ENCODE data around the gene TEX11. TPM values are rescaled to one million over a fixed set of nuclear protein-coding genes. Genes with fewer than 3 reads are reported as not detected.
"Not testable (repeated sequence)": the region's sequence is repeated elsewhere in the genome, so short reads cannot be mapped to it uniquely, and the experiment has no call there.

TEX11 gene
- total RNA-seq, 2 experiments from 2014 or later = not detected

DNA sequence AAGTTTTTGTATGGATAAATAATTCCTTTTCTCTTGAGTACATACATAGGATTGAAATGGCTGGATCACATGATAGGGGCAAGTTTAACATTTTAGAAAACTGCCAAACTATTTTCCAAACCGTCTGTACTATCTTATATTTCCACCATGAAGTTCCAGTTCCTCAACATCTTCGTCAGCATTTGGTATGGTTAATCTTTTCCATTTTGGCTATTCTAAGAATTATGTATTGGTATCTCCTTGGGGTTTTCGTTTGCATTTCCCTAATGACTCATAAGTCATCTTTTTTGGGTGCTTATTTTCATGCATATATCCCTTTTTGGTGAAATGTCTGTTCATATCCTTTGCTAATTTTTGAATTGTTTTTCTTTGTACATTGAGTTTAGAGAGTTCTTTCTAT is 236.2 kb downstream of the TEX11 start:
- no peaks in the 10 kb centered on the region for H3K27me3 Mint-ChIP-seq
- peaks cover 5% of the 10 kb centered on the region for H3K36me3 Mint-ChIP-seq
- no peak for DNase-seq
- peaks cover 16% of the 10 kb centered on the region for H3K4me1 Mint-ChIP-seq
- H3K4me3 Mint-ChIP-seq = no peak overlapping the region
- H3K9me3 Mint-ChIP-seq = peaks cover 9% of the 10 kb centered on the region
- H3K27ac Mint-ChIP-seq = peak overlapping the region; percentile 65

DNA sequence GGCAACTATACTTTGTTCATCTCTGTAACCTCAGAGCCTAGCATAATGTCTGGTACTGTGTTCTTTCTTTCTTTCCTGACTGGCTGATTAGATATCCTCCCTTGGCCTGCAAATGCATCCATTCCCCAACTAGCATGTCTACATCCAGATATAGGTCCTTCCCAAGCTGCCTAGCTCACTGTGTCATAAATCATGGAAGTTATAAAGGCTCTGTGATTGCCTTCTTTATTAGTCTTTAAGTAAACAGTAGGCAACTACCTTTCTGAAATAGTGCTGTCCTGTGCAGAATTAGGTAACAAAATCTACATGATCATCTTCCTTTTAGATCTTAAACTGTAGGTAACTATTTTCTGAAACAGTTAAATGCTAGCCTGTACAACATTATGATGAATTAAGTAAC is 239.4 kb downstream of the TEX11 start:
- peaks cover 9% of the 10 kb centered on the region for H3K4me1 Mint-ChIP-seq
- H3K36me3 Mint-ChIP-seq = peaks cover 3% of the 10 kb centered on the region
- H3K4me3 Mint-ChIP-seq = no peak overlapping the region
- no peak overlapping the region for H3K27ac Mint-ChIP-seq
- no peaks in the 10 kb centered on the region for H3K27me3 Mint-ChIP-seq
- peaks cover 3% of the 10 kb centered on the region for H3K9me3 Mint-ChIP-seq
- no peak for DNase-seq

DNA sequence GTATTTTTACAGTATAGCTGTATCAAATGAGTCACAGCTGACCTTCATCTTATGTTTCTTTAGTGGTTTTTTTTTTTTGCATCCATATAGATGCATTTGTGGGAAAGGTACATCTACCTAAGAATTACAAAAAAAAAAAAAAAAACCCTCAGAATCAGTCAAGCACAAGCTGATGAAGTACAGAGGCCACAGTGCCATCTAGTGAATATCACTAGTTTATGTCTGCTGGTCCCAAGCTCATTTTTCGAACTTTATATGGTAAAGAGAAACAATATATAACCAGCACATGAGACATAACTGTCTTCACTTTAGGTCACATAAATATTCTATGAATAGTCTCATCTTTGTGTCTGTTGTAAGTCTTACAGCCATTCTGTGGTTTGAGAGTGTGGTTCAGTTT is 243.8 kb downstream of the TEX11 start:
- Mint-ChIP-seq H3K4me3 (no peak overlapping the region), H3K27me3 (no peaks in the 10 kb centered on the region), H3K36me3 (no peaks in the 10 kb centered on the region), H3K9me3 (no peaks in the 10 kb centered on the region), H3K27ac (no peak overlapping the region), H3K4me1 (no peaks in the 10 kb centered on the region)
- no peak for DNase-seq

DNA sequence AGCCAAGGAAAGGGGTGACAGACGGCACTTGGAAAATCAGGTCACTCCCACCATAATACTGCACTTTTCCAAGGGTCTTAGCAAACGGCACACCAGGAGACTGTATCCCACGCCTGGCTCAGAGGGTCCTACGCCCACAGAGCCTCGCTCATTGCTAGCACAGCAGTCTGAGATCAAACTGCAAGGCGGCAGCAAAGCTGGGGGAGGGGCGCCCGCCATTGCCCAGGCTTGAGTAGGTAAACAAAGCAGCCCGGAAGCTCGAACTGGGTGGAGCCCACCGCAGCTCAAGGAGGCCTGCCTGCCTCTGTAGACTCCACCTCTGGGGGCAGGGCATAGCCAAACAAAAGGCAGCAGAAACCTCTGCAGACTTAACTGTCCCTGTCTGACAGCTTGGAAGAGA is 247.4 kb downstream of the TEX11 start:
- H3K9me3 Mint-ChIP-seq, H3K27me3 Mint-ChIP-seq, DNase-seq, H3K4me3 Mint-ChIP-seq, H3K4me1 Mint-ChIP-seq, H3K36me3 Mint-ChIP-seq, H3K27ac Mint-ChIP-seq: not testable (repeated sequence)

DNA sequence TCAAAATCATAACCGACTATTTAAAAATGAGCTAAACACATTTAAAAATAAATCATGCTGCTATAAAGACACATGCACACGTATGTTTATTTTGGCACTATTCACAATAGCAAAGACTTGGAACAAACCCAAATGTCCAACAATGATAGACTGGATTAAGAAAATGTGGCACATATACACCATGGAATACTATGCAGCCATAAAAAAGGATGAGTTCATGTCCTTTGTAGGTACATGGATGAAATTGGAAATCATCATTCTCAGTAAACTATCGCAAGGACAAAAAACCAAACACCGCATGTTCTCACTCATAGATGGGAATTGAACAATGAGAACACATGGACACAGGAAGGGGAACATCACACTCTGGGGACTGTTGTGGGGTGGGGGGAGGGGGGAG is 251.0 kb downstream of the TEX11 start:
- H3K4me3 Mint-ChIP-seq, DNase-seq, H3K27me3 Mint-ChIP-seq, H3K4me1 Mint-ChIP-seq, H3K36me3 Mint-ChIP-seq, H3K9me3 Mint-ChIP-seq, H3K27ac Mint-ChIP-seq: not testable (repeated sequence)

DNA sequence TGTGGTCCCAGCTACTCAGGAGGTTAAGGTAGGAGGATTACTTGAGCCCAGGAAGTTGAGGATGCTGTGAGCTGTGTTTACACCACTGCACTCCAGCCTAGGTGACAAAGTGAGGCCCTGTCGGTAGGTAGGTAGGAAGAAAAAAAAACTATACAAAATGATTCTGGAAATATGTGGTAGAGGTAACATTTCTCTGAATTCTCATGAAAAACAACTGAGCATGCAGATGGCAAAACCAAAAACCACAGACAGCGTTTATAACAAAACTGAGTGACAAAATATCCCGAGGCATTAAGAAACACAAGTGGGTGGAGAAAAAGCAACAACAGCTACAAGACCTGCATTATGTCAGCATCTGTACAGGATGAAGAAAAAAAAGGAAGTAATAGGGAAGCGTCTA is 252.2 kb downstream of the TEX11 start:
- Mint-ChIP-seq H3K27me3 (no peaks in the 10 kb centered on the region), H3K9me3 (no peaks in the 10 kb centered on the region), H3K36me3 (no peaks in the 10 kb centered on the region), H3K27ac (peak overlapping the region; percentile 28), H3K4me3 (no peak overlapping the region), H3K4me1 (peaks cover 6% of the 10 kb centered on the region)
- DNase-seq = no peak

DNA sequence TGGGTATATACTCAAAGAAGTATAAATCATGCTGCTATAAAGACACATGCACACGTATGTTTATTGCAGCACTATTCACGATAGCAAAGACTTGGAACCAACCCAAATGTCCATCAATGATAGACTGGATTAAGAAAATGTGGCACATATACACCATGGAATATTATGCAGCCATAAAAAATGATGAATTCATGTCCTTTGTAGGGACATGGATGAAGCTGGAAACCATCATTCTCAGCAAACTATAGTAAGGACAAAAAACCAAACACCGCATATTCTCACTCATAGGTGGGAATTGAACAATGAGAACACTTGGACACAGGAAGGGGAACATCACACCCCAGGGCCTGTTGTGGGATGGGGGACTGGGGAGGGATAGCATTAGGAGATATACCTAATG is 260.6 kb downstream of the TEX11 start:
- not testable (repeated sequence) for H3K27ac Mint-ChIP-seq, DNase-seq, H3K36me3 Mint-ChIP-seq, H3K9me3 Mint-ChIP-seq, H3K4me1 Mint-ChIP-seq, H3K27me3 Mint-ChIP-seq, H3K4me3 Mint-ChIP-seq

DNA sequence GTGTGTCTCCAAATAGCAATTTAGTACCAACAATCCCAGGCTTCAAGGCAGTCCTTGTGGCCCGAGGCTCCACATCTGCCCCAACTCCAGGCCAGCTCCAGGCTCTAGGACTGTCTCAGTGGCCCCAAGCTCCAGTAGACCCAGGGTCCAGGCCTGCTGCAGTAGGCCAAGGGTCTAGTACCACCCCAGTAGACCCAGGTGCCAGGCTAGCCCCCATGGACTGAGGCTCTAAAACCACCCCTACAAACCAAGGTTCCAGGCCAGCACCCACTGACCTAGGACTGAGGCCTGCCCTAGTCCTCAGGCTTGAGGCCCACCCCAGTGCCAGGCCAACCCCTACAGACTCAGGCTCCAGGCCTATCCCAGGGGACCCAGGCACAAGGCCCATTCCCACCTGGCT is 272.3 kb downstream of the TEX11 start:
- H3K9me3 Mint-ChIP-seq = no peaks in the 10 kb centered on the region

DNA sequence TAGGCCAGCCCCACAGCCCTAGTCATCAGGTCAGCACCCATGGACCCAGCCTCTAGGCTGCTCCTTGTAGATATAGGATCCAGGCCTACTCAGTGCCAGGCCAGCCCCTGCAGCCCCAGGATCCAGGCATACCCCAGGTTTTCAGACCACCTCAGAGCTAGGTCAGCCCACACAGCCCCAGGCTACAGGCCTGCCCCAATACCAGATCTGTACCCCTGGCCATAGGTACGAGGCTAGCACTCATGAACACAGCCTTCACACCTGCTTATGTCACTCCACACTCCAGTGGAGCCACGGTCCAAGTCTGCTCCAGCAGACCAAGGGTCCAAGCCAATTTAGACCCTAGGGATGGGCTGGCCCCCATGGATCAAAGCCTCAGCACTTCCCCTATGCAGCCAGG is 272.8 kb downstream of the TEX11 start:
- Mint-ChIP-seq H3K9me3 (no peaks in the 10 kb centered on the region), H3K4me1 (no peaks in the 10 kb centered on the region), H3K36me3 (no peaks in the 10 kb centered on the region), H3K27ac (no peak overlapping the region), H3K27me3 (no peaks in the 10 kb centered on the region), H3K4me3 (no peak overlapping the region)
- DNase-seq = no peak

More for the DNA sequence above, 272.3 kb downstream of the TEX11 start:
- Mint-ChIP-seq H3K36me3 (no peaks in the 10 kb centered on the region), H3K4me3 (no peak overlapping the region), H3K27me3 (no peaks in the 10 kb centered on the region), H3K4me1 (no peaks in the 10 kb centered on the region), H3K27ac (no peak overlapping the region)
- DNase-seq = no peak

DNA sequence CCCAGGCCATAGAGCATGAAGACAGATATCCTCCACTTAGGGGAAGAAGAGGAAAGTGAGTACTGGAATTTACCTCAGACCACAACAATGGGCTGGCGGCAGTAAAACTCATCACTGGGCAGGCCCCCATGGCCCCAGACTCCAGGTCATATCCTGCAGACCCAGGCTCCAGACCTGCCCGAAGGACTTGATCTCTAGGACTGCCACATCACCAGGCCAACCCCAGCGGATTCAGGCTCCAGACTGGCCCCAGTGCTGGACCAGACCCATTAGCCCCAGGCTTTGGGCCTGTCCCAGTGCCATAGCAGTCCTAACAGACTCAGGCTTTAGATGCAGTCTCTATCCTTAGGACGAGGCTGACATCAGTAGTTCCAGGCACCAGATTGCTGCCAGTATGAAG is 273.3 kb downstream of the TEX11 start:
- no peak overlapping the region for H3K4me3 Mint-ChIP-seq
- H3K4me1 Mint-ChIP-seq = no peaks in the 10 kb centered on the region
- H3K36me3 Mint-ChIP-seq = no peaks in the 10 kb centered on the region
- no peak overlapping the region for H3K27ac Mint-ChIP-seq
- no peak for DNase-seq
- H3K27me3 Mint-ChIP-seq = no peaks in the 10 kb centered on the region
- no peaks in the 10 kb centered on the region for H3K9me3 Mint-ChIP-seq

DNA sequence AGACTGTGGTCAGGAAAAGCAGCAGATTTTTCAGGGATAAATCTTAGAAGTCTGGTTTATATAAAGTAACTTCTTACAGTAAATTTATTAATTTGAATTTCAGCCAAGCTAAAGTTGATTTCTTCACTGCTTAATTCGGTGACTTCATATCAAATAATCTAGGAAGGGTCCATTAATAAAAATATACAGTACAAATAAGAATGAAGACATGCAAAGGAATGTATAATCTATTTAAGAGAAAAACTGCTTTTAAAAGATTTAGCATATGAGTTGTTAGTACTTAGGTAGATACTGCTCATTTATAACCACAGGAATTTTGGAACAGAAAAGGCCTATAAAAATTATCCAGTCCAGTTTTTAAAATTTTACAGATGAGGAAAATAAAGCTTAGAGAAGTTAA is 286.8 kb downstream of the TEX11 start:
- Mint-ChIP-seq H3K36me3 (no peaks in the 10 kb centered on the region), H3K4me1 (no peaks in the 10 kb centered on the region), H3K4me3 (no peak overlapping the region), H3K27ac (no peak overlapping the region), H3K9me3 (no peaks in the 10 kb centered on the region), H3K27me3 (peaks cover 6% of the 10 kb centered on the region)
- DNase-seq = no peak

DNA sequence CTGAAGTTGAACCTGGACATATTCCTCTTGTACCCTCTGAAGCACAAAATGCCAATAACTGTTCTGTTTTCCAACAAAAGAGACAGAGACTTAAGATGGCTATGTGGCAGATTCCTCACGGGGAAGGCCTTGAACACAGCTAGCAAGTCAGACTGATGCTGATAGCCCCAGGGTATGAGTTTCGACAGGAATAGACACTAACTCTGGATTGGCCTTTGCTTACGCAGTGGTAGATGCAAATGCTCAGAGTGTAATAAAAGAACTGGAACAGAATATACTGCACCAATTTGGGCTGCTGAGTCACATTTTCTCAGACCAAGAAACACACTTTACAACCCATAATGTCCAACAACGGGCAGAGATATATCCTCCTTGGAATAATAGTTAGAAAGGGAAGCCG is 290.0 kb downstream of the TEX11 start:
- Mint-ChIP-seq H3K4me1 (no peaks in the 10 kb centered on the region), H3K27ac (no peak overlapping the region), H3K27me3 (no peaks in the 10 kb centered on the region), H3K9me3 (no peaks in the 10 kb centered on the region), H3K4me3 (no peak overlapping the region), H3K36me3 (no peaks in the 10 kb centered on the region)
- no peak for DNase-seq

DNA sequence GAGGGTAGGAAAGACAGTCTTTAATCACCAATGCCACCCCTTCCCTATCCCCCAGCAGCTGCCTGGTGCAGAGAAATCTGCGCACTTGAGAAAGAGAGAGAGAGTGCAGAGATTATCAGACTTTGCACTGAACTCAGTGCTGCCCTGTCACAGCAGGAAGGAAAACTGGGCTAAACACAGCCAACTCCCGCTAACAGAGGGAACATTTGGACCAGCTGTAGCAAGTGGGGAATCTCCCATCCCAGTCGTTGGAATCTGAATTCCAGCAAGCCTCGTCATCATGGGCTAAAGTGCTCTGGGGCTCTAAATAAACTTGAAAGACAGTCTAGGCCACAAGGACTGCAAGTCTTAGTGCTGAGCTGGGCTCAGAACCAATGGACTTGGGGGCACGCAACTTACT is 295.2 kb downstream of the TEX11 start:
- H3K4me3 Mint-ChIP-seq = no peak overlapping the region
- DNase-seq = no peak
- H3K4me1 Mint-ChIP-seq = peaks cover 2% of the 10 kb centered on the region
- H3K27me3 Mint-ChIP-seq = peaks cover 5% of the 10 kb centered on the region
- no peaks in the 10 kb centered on the region for H3K36me3 Mint-ChIP-seq
- no peaks in the 10 kb centered on the region for H3K9me3 Mint-ChIP-seq
- no peak overlapping the region for H3K27ac Mint-ChIP-seq

DNA sequence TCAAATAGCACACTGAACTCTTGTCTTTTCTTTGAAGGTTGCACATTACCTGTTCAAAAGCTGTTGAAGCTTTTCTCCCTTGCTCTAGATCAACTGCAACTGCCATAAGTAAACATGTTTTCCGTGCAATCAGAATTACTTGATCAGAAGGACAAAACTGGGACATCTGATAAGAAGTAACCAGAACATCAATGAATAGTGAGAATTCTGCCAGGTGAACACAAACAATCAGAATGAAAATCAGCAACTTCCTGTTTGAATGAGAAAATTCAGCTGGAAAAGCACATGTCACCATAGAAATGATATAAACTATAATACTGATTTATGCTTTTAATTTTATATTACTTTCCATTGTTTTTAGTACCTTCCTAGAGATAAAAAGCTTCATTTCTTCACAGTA is 303.2 kb downstream of the TEX11 start:
- Mint-ChIP-seq H3K27ac (no peak overlapping the region), H3K27me3 (peaks cover 8% of the 10 kb centered on the region), H3K9me3 (no peaks in the 10 kb centered on the region), H3K36me3 (no peaks in the 10 kb centered on the region), H3K4me1 (no peaks in the 10 kb centered on the region), H3K4me3 (no peak overlapping the region)
- no peak for DNase-seq

DNA sequence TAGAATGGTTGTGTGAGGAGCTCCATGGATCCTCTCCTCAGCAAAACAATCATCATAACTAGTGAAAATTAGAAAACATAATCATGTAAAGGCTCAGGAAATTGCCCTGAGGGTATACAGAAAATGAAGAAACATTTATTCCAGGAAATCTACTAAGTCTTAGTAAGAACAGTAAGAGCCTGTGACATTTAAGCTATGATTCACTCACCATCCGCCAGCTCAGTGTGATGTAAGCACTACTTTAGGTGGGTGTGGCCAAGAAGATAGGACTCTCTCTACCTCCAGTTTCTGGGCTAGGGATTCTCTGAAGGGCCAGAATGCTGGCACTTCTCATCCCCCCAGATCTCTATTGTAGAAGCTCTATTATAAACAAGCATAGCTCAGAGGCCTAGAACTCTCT is 316.4 kb downstream of the TEX11 start:
- peak; percentile 35 for DNase-seq

DNA sequence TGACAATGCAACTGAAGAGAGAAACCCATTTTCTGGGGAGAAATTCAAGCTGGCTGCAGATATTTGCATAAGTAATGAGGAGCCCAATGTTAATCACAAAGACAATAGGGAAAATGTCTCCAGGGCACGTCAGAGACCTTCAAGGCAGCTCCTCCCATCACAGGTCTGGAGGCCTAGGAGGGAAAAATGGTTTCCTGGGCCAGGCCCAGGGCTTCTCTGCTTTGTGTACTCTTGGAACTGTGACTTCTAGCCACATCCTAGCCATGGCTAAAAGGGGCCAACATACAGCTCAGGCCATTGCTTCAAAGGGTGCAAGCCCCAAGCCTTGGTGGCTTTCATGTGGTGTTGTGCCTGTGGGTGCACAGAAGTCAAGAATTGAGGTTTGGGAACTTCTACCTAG is 321.4 kb downstream of the TEX11 start:
- H3K4me3 Mint-ChIP-seq, H3K27ac Mint-ChIP-seq, H3K9me3 Mint-ChIP-seq, H3K27me3 Mint-ChIP-seq, DNase-seq, H3K36me3 Mint-ChIP-seq, H3K4me1 Mint-ChIP-seq: not testable (repeated sequence)

More for the DNA sequence above, 316.4 kb downstream of the TEX11 start:
- Mint-ChIP-seq H3K9me3 (peaks cover 13% of the 10 kb centered on the region), H3K4me3 (no peak overlapping the region), H3K27me3 (peaks cover 3% of the 10 kb centered on the region), H3K36me3 (peaks cover 5% of the 10 kb centered on the region), H3K4me1 (peaks cover 8% of the 10 kb centered on the region), H3K27ac (peak overlapping the region; percentile 66)

DNA sequence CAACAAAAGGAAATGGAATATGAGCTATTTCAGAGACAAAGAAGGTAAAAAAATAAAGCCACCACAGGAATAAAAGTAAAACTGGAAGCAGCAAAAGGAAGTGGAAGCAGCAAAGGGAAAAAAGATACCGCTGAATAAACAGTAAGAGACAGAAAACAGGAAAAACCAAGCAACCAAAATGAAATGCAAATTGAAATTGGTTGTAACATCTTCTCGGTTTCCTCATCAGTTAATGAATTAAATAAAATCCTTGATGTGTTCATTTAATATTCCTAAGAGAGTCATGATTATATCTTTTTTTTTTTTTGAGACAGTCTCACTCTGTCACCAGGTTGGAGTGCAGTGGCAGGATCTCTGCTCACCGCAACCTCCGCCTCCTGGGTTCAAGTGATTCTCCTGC is 331.1 kb downstream of the TEX11 start:
- H3K4me3 Mint-ChIP-seq = no peak overlapping the region
- H3K4me1 Mint-ChIP-seq = no peaks in the 10 kb centered on the region
- H3K36me3 Mint-ChIP-seq = no peaks in the 10 kb centered on the region
- no peak for DNase-seq
- no peak overlapping the region for H3K27ac Mint-ChIP-seq
- H3K9me3 Mint-ChIP-seq = peaks cover 7% of the 10 kb centered on the region
- H3K27me3 Mint-ChIP-seq = peaks cover 8% of the 10 kb centered on the region

All from activated naive CD8-positive, alpha-beta T cell treated with anti-CD3 and anti-CD28 coated beads for 36 hours (primary cell).